ENCODE results near the gene DPPA5.
"Not testable (repeated sequence)": the region's sequence is repeated elsewhere in the genome, so short reads cannot be mapped to it uniquely, and the experiment has no call there.

DPPA5 gene

GRCh38 chr6:73381531-73381930 lies 27.5 kb upstream of the DPPA5 start:
- H3K27me3 ChIP-seq (ENCODE audit: control insufficient read depth, insufficient read depth, low read length); H3K9ac ChIP-seq (ENCODE audit: low read length); H3K27ac ChIP-seq (ENCODE audit: low read length); H3K4me1 ChIP-seq (ENCODE audit: control insufficient read depth, low read depth, low read length); H3K4me3 ChIP-seq (ENCODE audit: low read length); H3K9me3 ChIP-seq (ENCODE audit: control insufficient read depth, low read depth, low read length); H3K36me3 ChIP-seq (ENCODE audit: control insufficient read depth, low read depth, low read length): not testable (repeated sequence)

DNA sequence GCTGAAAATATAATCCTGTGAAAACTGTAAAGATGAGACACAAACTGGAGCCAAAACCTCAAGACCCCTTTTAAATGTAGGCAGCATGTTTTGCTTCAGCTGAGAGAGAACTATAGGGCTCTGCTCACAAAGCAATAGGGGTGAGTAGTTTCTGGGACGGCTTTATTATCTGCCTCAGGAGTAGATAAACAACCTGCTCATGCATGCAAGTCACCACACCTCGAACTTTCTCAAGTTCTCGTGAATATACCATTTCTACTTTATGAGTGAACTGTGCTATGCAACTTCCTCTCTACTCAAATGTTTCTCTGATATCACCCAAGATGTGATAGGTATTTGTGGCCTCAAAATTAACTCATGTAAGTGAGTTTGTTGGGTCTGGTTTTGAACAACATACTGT lies 23.1 kb upstream of the DPPA5 start:
- Histone ChIP-seq H3K9me3 (ENCODE audit: control insufficient read depth, low read depth, low read length) (no peaks in the 10 kb centered on the region), H3K4me1 (ENCODE audit: control insufficient read depth, low read depth, low read length) (no peaks in the 10 kb centered on the region), H3K4me3 (ENCODE audit: low read length) (no peak overlapping the region), H3K9ac (ENCODE audit: low read length) (no peak overlapping the region), H3K36me3 (ENCODE audit: control insufficient read depth, low read depth, low read length) (no peaks in the 10 kb centered on the region), H3K27me3 (ENCODE audit: control insufficient read depth, insufficient read depth, low read length) (no peaks in the 10 kb centered on the region), H3K27ac (ENCODE audit: low read length) (no peak overlapping the region)

DNA sequence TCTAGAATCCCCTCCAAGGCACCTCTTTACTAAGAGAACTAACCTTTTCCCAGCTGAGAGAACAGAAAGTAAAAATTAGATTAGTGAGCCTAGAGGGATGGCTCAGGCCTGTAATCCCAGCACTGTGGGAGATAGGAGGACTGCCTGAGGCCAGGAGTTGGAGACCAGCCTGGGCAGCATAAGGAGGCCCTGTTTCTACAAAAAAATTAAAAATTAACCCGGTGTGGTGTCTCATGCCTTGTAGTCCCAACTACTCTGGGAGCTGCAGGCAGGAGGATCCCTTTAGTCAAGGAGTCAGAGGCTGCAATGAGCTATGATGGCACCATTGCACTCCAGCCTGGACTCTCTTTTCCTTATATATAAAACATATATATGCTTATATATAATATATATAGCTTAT lies 21.1 kb upstream of the DPPA5 start:
- Histone ChIP-seq H3K36me3 (ENCODE audit: control insufficient read depth, low read depth, low read length) (no peaks in the 10 kb centered on the region), H3K27me3 (ENCODE audit: control insufficient read depth, insufficient read depth, low read length) (no peaks in the 10 kb centered on the region), H3K27ac (ENCODE audit: low read length) (no peak overlapping the region), H3K9ac (ENCODE audit: low read length) (no peak overlapping the region), H3K9me3 (ENCODE audit: control insufficient read depth, low read depth, low read length) (no peaks in the 10 kb centered on the region), H3K4me1 (ENCODE audit: control insufficient read depth, low read depth, low read length) (no peaks in the 10 kb centered on the region), H3K4me3 (ENCODE audit: low read length) (no peak overlapping the region)

DNA sequence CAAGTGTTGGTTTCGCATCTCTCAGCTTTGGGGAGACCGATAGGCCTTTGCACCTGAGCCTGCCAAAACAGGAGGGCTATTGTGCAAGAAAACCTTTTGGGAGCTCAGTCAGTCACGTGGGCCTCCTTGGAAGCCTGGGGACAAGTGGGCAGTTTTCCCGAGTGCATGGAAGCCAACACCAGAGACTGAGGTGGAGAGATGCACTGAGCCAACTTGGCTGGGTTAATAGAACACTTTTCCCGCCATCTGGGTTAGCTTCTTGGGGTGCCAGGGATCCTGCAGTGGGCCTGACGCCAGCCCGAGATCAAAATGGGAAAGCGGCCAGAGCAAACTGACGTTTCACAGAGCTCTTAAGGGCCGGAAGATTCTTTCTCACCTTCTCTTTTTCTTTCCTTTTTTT lies 18.4 kb upstream of the DPPA5 start:
- Histone ChIP-seq H3K27me3 (ENCODE audit: control insufficient read depth, insufficient read depth, low read length) (no peaks in the 10 kb centered on the region), H3K36me3 (ENCODE audit: control insufficient read depth, low read depth, low read length) (no peaks in the 10 kb centered on the region)

DNA sequence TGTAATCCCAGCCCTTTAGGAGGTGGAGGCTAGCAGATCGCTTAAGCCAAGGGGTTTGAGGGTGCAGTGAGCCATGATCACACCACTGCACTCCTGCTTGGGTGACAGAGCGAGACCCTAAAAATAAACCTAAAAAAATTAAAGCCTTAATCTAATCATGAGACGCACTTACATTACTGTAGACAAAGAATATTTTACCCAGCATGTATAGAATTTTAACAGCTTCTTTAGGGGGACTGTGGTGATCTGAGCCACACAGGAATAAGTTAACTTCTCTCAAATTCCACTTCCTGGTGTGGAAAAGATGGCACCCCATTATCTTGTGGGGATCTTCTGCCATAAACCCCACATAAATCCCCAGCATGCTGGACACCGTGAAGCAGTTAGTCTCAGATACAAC lies 17.9 kb upstream of the DPPA5 start:
- no peaks in the 10 kb centered on the region for H3K9me3 ChIP-seq (ENCODE audit: control insufficient read depth, low read depth, low read length)
- H3K4me1 ChIP-seq (ENCODE audit: control insufficient read depth, low read depth, low read length), result peaks cover 5% of the 10 kb centered on the region
- H3K36me3 ChIP-seq (ENCODE audit: control insufficient read depth, low read depth, low read length), result no peaks in the 10 kb centered on the region
- no peak overlapping the region for H3K9ac ChIP-seq (ENCODE audit: low read length)
- no peaks in the 10 kb centered on the region for H3K27me3 ChIP-seq (ENCODE audit: control insufficient read depth, insufficient read depth, low read length)
- H3K4me3 ChIP-seq (ENCODE audit: low read length), result no peak overlapping the region
- no peak overlapping the region for H3K27ac ChIP-seq (ENCODE audit: low read length)

More for the DNA sequence above, 18.4 kb upstream of the DPPA5 start:
- Histone ChIP-seq H3K27ac (ENCODE audit: low read length) (no peak overlapping the region), H3K9ac (ENCODE audit: low read length) (no peak overlapping the region), H3K4me3 (ENCODE audit: low read length) (no peak overlapping the region), H3K9me3 (ENCODE audit: control insufficient read depth, low read depth, low read length) (no peaks in the 10 kb centered on the region), H3K4me1 (ENCODE audit: control insufficient read depth, low read depth, low read length) (peaks cover 5% of the 10 kb centered on the region)

DNA sequence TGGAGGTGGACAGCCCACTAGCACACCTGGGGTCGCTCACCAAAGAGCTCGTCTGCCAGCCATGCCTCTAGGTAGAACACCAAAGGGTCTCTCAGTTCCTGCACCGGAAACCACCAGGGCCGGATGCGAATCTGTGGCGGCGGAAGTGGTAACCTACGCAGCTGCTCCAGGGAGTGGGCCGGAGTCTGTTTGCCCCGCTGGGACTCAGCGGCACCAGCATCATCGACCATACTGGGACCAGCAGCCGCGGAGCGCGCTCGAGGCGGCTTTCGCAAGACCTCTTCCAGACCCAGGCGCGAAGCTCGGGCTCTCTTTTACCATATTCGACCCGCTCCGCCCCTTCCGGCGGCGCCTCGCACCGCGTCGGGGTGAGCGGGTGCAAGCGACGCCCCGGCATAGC lies 15.5 kb upstream of the DPPA5 start, which contains the start of gene OOEP:
Gene OOEP (minus strand): TSS at position 335 of the 400 bp plus-strand sequence. CDS start 105 bp downstream, at position 230.
- Histone ChIP-seq H3K9ac (ENCODE audit: low read length) (no peak within 1 kb of the TSS), H3K27me3 (ENCODE audit: control insufficient read depth, insufficient read depth, low read length) (no peaks in the 10 kb centered on the region), H3K36me3 (ENCODE audit: control insufficient read depth, low read depth, low read length) (no peaks in the 10 kb centered on the region), H3K27ac (ENCODE audit: low read length) (no peak within 1 kb of the TSS), H3K4me1 (ENCODE audit: control insufficient read depth, low read depth, low read length) (peaks cover 5% of the 10 kb centered on the region), H3K4me3 (ENCODE audit: low read length) (no peak within 1 kb of the TSS), H3K9me3 (ENCODE audit: control insufficient read depth, low read depth, low read length) (no peaks in the 10 kb centered on the region)

DNA sequence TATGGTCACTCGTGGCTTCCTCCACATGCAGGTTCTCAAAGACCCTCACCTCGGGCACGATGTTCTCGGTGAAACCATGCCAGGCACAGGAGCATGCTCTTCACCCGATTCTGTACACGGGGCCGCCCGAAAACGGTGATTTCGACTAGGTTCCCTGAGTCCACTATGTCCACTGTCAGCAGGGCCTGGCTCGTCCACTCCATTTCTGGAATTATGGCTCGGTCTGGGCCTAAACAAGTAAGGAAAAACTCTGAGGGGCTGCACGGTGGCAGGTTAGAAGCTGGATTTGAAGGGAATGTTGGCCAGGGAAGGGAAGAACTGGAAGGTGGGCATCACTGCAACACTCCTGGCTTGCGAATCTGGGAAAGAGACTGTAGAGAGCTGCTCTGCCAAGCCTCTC lies 15.1 kb upstream of the DPPA5 start:
- H3K9me3 ChIP-seq (ENCODE audit: control insufficient read depth, low read depth, low read length), result no peaks in the 10 kb centered on the region
- H3K27ac ChIP-seq (ENCODE audit: low read length), result no peak overlapping the region
- no peaks in the 10 kb centered on the region for H3K27me3 ChIP-seq (ENCODE audit: control insufficient read depth, insufficient read depth, low read length)
- H3K9ac ChIP-seq (ENCODE audit: low read length), result no peak overlapping the region
- H3K4me3 ChIP-seq (ENCODE audit: low read length), result no peak overlapping the region
- no peaks in the 10 kb centered on the region for H3K36me3 ChIP-seq (ENCODE audit: control insufficient read depth, low read depth, low read length)
- H3K4me1 ChIP-seq (ENCODE audit: control insufficient read depth, low read depth, low read length), result peaks cover 5% of the 10 kb centered on the region

DNA sequence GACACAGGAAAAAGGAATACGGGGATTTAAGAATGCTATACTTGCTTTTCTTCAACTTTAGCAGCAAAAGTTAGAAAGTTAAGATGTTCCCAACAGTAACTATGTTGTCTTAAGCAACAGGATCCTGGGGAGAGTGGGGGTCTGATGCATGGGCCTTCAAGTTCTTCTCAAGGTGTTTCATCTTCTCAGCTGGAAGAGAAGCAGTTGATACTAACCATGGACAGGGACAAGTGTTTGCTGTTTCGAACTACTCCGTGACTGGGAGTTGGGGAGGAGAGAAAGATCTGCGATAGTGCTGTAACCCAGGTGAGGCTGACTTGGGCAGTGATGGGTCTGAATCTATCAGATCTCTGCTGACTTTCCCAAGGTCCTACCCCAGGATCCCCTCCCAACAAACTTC lies 14.6 kb upstream of the DPPA5 start:
- Histone ChIP-seq H3K9me3 (ENCODE audit: control insufficient read depth, low read depth, low read length) (no peaks in the 10 kb centered on the region), H3K4me3 (ENCODE audit: low read length) (no peak overlapping the region), H3K36me3 (ENCODE audit: control insufficient read depth, low read depth, low read length) (no peaks in the 10 kb centered on the region), H3K27ac (ENCODE audit: low read length) (no peak overlapping the region), H3K9ac (ENCODE audit: low read length) (no peak overlapping the region), H3K27me3 (ENCODE audit: control insufficient read depth, insufficient read depth, low read length) (no peaks in the 10 kb centered on the region), H3K4me1 (ENCODE audit: control insufficient read depth, low read depth, low read length) (peaks cover 5% of the 10 kb centered on the region)

GRCh38 chr6:73367761-73368355 lies 13.8 kb upstream of the DPPA5 start:
- Histone ChIP-seq H3K36me3 (ENCODE audit: control insufficient read depth, low read depth, low read length) (no peaks in the 10 kb centered on the region), H3K9me3 (ENCODE audit: control insufficient read depth, low read depth, low read length) (no peaks in the 10 kb centered on the region), H3K4me1 (ENCODE audit: control insufficient read depth, low read depth, low read length) (peaks cover 5% of the 10 kb centered on the region), H3K9ac (ENCODE audit: low read length) (no peak overlapping the region), H3K4me3 (ENCODE audit: low read length) (no peak overlapping the region), H3K27me3 (ENCODE audit: control insufficient read depth, insufficient read depth, low read length) (no peaks in the 10 kb centered on the region), H3K27ac (ENCODE audit: low read length) (no peak overlapping the region)

DNA sequence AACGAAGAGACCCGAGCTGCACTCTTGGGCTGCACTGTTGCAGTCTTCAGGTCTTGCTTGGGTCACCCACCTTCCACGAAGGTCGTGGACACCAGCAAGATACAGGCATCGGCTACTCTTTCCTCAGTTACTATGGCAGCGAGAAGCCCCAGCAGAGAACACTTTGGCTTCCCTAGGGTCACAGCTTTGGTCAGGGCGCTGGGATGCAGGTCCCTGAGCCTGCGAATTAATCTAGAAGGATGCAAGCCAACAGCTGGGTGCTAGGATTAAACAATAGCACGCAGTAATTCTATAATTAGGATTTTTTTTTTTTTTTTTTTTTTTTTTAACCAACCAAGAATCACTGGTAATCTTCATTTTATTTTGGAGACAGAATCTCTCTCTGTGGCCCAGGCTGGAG lies 10.5 kb upstream of the DPPA5 start:
- no peaks in the 10 kb centered on the region for H3K27me3 ChIP-seq (ENCODE audit: control insufficient read depth, insufficient read depth, low read length)
- H3K9ac ChIP-seq (ENCODE audit: low read length), result no peak overlapping the region
- no peaks in the 10 kb centered on the region for H3K36me3 ChIP-seq (ENCODE audit: control insufficient read depth, low read depth, low read length)
- no peaks in the 10 kb centered on the region for H3K9me3 ChIP-seq (ENCODE audit: control insufficient read depth, low read depth, low read length)
- H3K4me1 ChIP-seq (ENCODE audit: control insufficient read depth, low read depth, low read length), result peaks cover 5% of the 10 kb centered on the region
- no peak overlapping the region for H3K27ac ChIP-seq (ENCODE audit: low read length)
- no peak overlapping the region for H3K4me3 ChIP-seq (ENCODE audit: low read length)

DNA sequence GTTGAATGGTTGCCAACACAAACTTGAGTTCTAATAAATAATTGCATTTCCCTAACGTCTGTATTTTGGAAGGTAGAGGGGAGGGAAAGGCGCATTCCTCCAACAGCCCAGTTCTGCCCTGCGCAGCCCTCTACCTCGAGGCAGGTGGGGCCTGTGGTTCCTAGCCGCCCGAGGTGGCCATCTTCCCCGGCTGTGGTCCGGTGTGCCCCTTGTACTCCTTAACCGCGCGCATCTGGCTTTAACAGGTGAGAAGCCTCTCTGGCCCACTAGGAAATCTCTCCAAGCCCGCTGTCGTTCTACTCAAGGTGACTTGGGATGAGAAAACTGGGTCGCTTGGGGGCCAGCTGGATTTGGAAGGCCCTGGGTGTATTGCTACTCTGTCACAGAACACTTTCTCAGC lies 10.0 kb upstream of the DPPA5 start:
- Histone ChIP-seq H3K9me3 (ENCODE audit: control insufficient read depth, low read depth, low read length) (no peaks in the 10 kb centered on the region), H3K9ac (ENCODE audit: low read length) (no peak overlapping the region), H3K4me1 (ENCODE audit: control insufficient read depth, low read depth, low read length) (peaks cover 5% of the 10 kb centered on the region), H3K27ac (ENCODE audit: low read length) (no peak overlapping the region), H3K27me3 (ENCODE audit: control insufficient read depth, insufficient read depth, low read length) (no peaks in the 10 kb centered on the region), H3K36me3 (ENCODE audit: control insufficient read depth, low read depth, low read length) (no peaks in the 10 kb centered on the region), H3K4me3 (ENCODE audit: low read length) (no peak overlapping the region)

DNA sequence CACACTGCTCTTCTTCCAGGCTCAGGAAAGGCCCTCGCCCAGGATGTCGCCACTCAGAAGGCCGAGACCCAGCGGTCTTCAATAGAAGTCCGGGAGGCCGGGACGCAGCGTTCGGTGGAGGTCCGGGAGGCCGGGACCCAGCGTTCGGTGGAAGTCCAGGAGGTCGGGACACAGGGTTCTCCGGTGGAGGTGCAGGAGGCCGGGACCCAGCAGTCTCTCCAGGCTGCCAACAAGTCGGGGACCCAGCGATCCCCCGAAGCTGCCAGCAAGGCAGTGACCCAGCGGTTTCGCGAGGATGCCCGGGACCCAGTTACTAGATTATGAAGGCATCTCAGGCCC lies 9.4 kb upstream of the DPPA5 start:
- Histone ChIP-seq H3K27ac (ENCODE audit: low read length) (no peak overlapping the region), H3K9me3 (ENCODE audit: control insufficient read depth, low read depth, low read length) (no peaks in the 10 kb centered on the region), H3K9ac (ENCODE audit: low read length) (no peak overlapping the region), H3K36me3 (ENCODE audit: control insufficient read depth, low read depth, low read length) (no peaks in the 10 kb centered on the region), H3K4me1 (ENCODE audit: control insufficient read depth, low read depth, low read length) (peaks cover 5% of the 10 kb centered on the region), H3K27me3 (ENCODE audit: control insufficient read depth, insufficient read depth, low read length) (no peaks in the 10 kb centered on the region), H3K4me3 (ENCODE audit: low read length) (no peak overlapping the region)
